ENCODE results near the gene OR13D1.

DNA sequence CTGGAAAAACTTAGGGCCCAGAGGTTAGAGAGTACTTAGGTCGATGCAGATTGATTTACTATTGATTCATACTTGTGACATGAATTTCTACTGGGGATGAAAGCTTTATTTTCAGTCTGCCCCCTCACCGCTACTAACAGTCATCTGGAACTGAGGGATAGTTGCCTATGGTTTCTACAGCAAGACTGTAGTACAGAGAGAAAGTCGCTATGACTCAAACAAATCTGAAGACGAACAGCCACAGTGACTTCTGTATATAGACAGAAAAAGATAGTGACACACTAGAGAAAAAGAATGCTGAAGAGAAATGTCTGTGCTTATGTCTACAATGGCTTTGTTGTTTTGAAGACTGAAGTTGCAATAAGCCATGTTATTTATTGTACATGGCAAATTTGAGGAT, 17.3 kb downstream of the OR13D1 start:
- TF ChIP-seq POLR2A (IDR thresholded peaks at IDR 0.05), result no peak
- TF ChIP-seq, protein P1, sequence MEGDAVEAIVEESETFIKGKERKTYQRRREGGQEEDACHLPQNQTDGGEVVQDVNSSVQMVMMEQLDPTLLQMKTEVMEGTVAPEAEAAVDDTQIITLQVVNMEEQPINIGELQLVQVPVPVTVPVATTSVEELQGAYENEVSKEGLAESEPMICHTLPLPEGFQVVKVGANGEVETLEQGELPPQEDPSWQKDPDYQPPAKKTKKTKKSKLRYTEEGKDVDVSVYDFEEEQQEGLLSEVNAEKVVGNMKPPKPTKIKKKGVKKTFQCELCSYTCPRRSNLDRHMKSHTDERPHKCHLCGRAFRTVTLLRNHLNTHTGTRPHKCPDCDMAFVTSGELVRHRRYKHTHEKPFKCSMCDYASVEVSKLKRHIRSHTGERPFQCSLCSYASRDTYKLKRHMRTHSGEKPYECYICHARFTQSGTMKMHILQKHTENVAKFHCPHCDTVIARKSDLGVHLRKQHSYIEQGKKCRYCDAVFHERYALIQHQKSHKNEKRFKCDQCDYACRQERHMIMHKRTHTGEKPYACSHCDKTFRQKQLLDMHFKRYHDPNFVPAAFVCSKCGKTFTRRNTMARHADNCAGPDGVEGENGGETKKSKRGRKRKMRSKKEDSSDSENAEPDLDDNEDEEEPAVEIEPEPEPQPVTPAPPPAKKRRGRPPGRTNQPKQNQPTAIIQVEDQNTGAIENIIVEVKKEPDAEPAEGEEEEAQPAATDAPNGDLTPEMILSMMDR (IDR thresholded peaks at IDR 0.05), result no peak
